Epithelial cell of proximal tubule (primary cell): ENCODE data around the gene MEIS3. TPM values are rescaled to one million over a fixed set of nuclear protein-coding genes. Genes with fewer than 3 reads are reported as not detected.

Experiments used
- DNase-seq: peaks from one replicate; pipeline ENCODE4 v3.0.0-alpha.2; 2011; ENCODE audit warnings: low read depth
- H3K4me3 ChIP-seq: 2 replicates; pipeline ENCODE4 v1.5.1; 2011; ENCODE audit warnings: low read depth, mild to moderate bottlenecking, low read length
- total RNA-seq: library from RNA; depleted of rRNA; stranded (reverse); fragments of >200 nt; gene quantifications from 2 replicates; pipeline ENCODE4 v1.2.3, GENCODE V29; 2015
- TF ChIP-seq, protein P1 (sequence below): conservative IDR thresholded peaks from 2 replicates; pipeline ENCODE4 v1.5.1; 2012; ENCODE audit warnings: low read depth, mild to moderate bottlenecking, low read length

MEIS3 gene
- total RNA-seq, 1 donor from 2014 or later: 0.29 TPM

GRCh38 chr19:47421244-47421786 lies 2.0 kb upstream of the MEIS3 start:
- no peak overlapping the region for H3K4me3 ChIP-seq
- TF ChIP-seq, protein P1, sequence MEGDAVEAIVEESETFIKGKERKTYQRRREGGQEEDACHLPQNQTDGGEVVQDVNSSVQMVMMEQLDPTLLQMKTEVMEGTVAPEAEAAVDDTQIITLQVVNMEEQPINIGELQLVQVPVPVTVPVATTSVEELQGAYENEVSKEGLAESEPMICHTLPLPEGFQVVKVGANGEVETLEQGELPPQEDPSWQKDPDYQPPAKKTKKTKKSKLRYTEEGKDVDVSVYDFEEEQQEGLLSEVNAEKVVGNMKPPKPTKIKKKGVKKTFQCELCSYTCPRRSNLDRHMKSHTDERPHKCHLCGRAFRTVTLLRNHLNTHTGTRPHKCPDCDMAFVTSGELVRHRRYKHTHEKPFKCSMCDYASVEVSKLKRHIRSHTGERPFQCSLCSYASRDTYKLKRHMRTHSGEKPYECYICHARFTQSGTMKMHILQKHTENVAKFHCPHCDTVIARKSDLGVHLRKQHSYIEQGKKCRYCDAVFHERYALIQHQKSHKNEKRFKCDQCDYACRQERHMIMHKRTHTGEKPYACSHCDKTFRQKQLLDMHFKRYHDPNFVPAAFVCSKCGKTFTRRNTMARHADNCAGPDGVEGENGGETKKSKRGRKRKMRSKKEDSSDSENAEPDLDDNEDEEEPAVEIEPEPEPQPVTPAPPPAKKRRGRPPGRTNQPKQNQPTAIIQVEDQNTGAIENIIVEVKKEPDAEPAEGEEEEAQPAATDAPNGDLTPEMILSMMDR: no peak
- DNase-seq: no peak

DNA sequence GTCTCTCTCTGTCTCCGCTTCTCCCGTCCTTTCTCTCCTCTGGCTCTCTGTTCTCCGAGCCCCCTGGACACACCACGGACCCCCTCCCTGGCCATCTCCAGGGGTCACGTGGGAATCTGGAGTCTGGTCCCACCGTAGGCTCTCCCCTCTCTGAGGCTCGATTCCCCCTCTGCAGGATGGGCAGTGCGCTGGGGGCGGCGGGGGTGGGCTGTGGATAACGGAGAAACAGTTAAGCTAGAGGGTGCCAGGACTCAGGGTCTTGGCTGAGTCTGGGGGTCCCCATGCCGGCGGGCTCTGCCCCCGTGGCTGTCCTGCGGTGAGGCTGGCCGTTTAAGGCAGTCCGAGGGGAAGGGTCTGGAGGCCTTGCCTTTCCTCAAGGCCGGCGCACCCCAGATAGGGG lies 462 bp upstream of the MEIS3 start:
- DNase-seq: no peak
- TF ChIP-seq, protein P1: no peak
- H3K4me3 ChIP-seq: no peak overlapping the region

GRCh38 chr19:47418692-47419029 lies 666 bp downstream of the MEIS3 start:
- H3K4me3 ChIP-seq: peak overlapping the region; percentile 31
- DNase-seq: no peak
- TF ChIP-seq, protein P1: no peak

GRCh38 chr19:47417746-47418691 lies 1.3 kb downstream of the MEIS3 start:
- DNase-seq: no peak
- peak overlapping the region; percentile 31 for H3K4me3 ChIP-seq
- TF ChIP-seq, protein P1: no peak

DNA sequence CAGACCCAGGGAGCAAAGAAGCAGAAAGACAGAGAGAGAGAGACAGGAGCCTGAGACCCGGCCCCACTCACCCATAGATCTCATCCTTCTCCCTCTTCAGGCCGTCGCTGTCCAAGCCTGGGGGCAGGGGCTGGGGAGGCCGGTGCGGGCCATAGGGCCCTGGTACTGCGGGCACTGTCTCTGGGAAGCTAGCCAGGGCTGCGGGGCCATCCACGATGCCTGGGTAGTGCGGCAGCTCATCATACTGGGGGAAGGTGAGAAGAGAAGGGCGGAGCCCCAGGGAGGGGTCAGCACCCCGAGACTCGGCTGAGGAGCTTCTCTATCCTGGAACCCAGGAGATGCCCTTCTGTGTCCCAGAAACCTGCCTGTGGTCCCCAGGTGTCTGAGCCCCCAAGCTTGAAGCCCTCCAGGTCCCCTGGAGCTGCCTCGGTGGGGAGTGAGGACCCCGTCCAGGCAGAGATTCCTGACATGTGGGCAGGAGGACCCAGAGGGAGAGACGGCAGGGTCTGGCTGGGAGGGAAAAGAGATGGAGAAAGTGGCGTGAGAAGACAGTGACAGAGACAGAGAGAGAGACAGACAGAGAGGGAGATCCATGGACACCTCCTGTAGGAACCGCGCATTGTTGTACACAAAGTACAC lies 2.1 kb downstream of the MEIS3 start:
- no peak for DNase-seq
- TF ChIP-seq, protein P1: no peak
- no peak overlapping the region for H3K4me3 ChIP-seq

- no peak for DNase-seq
- TF ChIP-seq, protein P1: no peak
Observed at GRCh38 chr19:47416643-47416985, 2.7 kb downstream of the MEIS3 start.

More at GRCh38 chr19:47416643-47416985, 2.7 kb downstream of the MEIS3 start:
- no peak overlapping the region for H3K4me3 ChIP-seq
